ENCODE data around the gene RCAN1. TPM values are rescaled to one million over a fixed set of nuclear protein-coding genes. Genes with fewer than 3 reads are reported as not detected.
"Not testable (repeated sequence)": the region's sequence is repeated elsewhere in the genome, so short reads cannot be mapped to it uniquely, and the experiment has no call there.

The RCAN1 gene
- total RNA-seq, 6 experiments from 2014 or later, result 60.8 to 87.2 (median 66.1) TPM

DNA sequence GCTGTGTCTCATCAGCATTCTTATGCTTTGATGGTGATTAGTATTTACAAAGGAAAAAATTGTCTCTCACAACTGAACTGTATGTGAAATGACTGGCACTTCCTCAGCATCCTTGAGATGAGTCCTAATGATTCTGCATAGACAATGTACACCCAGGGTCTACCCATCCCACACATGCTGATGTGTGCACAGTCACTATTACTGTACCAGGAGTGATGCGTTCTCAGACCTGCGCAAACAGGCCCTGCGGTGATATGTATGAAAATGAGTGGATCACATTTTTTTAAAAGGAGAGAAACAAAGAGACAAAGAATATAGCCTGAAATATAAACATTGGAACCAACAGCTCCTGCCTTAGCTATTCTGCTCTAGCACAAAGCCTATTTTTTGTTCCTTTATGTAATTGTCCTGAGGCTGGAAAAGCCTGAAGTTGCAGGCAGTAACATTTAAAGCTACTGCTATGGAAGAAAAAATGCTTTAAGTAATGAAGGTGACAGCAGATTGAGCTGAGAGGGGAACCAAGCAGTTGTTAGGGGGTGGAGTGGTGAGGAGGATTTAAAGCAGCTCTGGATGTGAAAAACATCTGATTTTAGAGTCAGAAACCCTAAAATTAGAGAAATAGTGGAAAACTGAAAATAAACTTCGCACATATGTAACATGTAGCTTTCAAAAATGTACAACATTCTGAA is 5.5 kb downstream of the RCAN1 start:
- H3K36me3 Mint-ChIP-seq (ENCODE audit: low read depth), result no peaks in the 10 kb centered on the region
- H3K4me3 Mint-ChIP-seq, result no peak overlapping the region
- H3K9me3 Mint-ChIP-seq, result no peaks in the 10 kb centered on the region
- no peak for DNase-seq
- H3K27me3 Mint-ChIP-seq (ENCODE audit: insufficient read depth), result peaks cover 1% of the 10 kb centered on the region; the same call in 1 of the 2 replicates
- TF ChIP-seq, protein P1, sequence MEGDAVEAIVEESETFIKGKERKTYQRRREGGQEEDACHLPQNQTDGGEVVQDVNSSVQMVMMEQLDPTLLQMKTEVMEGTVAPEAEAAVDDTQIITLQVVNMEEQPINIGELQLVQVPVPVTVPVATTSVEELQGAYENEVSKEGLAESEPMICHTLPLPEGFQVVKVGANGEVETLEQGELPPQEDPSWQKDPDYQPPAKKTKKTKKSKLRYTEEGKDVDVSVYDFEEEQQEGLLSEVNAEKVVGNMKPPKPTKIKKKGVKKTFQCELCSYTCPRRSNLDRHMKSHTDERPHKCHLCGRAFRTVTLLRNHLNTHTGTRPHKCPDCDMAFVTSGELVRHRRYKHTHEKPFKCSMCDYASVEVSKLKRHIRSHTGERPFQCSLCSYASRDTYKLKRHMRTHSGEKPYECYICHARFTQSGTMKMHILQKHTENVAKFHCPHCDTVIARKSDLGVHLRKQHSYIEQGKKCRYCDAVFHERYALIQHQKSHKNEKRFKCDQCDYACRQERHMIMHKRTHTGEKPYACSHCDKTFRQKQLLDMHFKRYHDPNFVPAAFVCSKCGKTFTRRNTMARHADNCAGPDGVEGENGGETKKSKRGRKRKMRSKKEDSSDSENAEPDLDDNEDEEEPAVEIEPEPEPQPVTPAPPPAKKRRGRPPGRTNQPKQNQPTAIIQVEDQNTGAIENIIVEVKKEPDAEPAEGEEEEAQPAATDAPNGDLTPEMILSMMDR (IDR thresholded peaks at IDR 0.05), result no peak
- peaks cover 5% of the 10 kb centered on the region; the same call in 1 of the 2 replicates for H3K4me1 Mint-ChIP-seq (ENCODE audit: low read depth)
- H3K27ac Mint-ChIP-seq, result no peak overlapping the region

DNA sequence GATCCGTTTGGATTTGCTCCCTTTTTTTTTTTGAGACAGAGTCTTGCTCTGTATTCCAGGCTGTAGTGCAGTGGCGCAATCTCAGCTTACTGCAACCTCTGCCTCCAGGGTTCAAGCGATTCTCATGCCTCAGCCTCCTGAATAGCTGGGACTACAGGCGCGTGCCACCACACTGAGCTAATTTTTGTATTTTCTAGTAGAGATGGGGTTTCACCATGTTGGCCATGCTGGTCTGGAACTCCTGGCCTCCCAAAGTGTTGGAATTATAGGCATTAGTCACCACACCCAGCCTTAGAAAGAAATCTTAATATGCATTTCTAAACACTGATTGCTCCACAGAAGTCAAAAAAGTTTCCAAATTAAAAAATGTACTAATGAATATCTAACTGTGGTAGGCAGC is 7.5 kb downstream of the RCAN1 start:
- not testable (repeated sequence) for H3K27me3 Mint-ChIP-seq (ENCODE audit: insufficient read depth); H3K27ac Mint-ChIP-seq; H3K4me1 Mint-ChIP-seq (ENCODE audit: low read depth); H3K9me3 Mint-ChIP-seq; H3K36me3 Mint-ChIP-seq (ENCODE audit: low read depth); DNase-seq; H3K4me3 Mint-ChIP-seq

- no peak for DNase-seq
- no peaks in the 10 kb centered on the region for H3K4me1 Mint-ChIP-seq (ENCODE audit: low read depth)
- H3K4me3 Mint-ChIP-seq, result no peak overlapping the region
- H3K36me3 Mint-ChIP-seq (ENCODE audit: low read depth), result no peaks in the 10 kb centered on the region
- H3K27me3 Mint-ChIP-seq (ENCODE audit: insufficient read depth), result peaks cover 1% of the 10 kb centered on the region; the same call in 1 of the 2 replicates
- no peak overlapping the region for H3K27ac Mint-ChIP-seq
- no peaks in the 10 kb centered on the region for H3K9me3 Mint-ChIP-seq
- TF ChIP-seq, protein P1 (IDR thresholded peaks at IDR 0.05), result no peak
Observed at GRCh38 chr21:34606621-34607020, 8.3 kb downstream of the RCAN1 start.

DNA sequence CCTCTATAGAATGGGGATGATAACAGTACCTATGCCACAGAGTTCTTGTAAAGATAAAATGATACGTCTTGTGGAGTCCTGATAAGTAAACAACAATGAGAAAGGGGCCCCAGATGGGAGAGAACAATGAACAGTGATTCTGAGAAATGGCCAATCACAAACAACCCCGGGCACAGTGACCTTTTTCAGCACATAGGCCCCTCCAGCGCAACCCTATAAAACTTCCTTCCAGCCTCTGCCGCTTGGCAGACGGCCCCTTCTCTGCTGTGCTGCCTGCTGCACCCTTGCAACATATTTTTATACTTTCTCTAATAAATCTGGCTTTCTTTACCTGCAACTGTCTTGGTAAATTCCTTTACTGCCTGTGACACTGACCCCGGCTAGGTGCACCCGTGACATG is 8.9 kb downstream of the RCAN1 start:
- Mint-ChIP-seq H3K36me3 (ENCODE audit: low read depth) (no peaks in the 10 kb centered on the region), H3K27me3 (ENCODE audit: insufficient read depth) (peaks cover 1% of the 10 kb centered on the region; the same call in 1 of the 2 replicates), H3K4me1 (ENCODE audit: low read depth) (no peaks in the 10 kb centered on the region), H3K4me3 (no peak overlapping the region), H3K27ac (no peak overlapping the region), H3K9me3 (no peaks in the 10 kb centered on the region)
- no peak for DNase-seq
- TF ChIP-seq, protein P1 (IDR thresholded peaks at IDR 0.05), result no peak

GRCh38 chr21:34604956-34605355 is 10.0 kb downstream of the RCAN1 start:
- H3K27ac Mint-ChIP-seq; H3K4me3 Mint-ChIP-seq; H3K9me3 Mint-ChIP-seq; H3K4me1 Mint-ChIP-seq (ENCODE audit: low read depth); H3K36me3 Mint-ChIP-seq (ENCODE audit: low read depth); H3K27me3 Mint-ChIP-seq (ENCODE audit: insufficient read depth); DNase-seq: not testable (repeated sequence)

DNA sequence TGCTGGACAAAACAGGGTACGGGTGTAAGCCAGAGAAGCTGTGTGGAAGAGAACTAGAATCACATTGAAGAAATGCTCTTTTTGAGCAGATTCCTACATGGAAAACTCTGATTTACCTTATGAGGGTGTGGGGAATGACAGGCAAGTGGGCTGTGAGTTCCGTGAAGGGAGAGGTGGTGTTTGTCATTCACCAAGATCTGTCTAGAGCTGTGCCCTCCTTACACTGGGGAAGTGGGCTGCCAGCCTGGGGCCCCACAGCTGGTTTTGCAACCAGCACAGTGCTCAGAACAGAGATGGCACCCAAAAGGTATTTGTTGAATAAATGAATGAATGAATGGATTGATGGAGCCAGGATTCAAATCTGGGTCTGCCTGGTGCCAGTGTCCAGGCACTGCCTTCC is 10.4 kb downstream of the RCAN1 start:
- no peak overlapping the region for H3K4me3 Mint-ChIP-seq
- H3K36me3 Mint-ChIP-seq (ENCODE audit: low read depth), result no peaks in the 10 kb centered on the region
- no peaks in the 10 kb centered on the region for H3K9me3 Mint-ChIP-seq
- TF ChIP-seq, protein P1 (IDR thresholded peaks at IDR 0.05), result no peak
- no peak overlapping the region for H3K27ac Mint-ChIP-seq
- DNase-seq, result no peak
- H3K4me1 Mint-ChIP-seq (ENCODE audit: low read depth), result no peaks in the 10 kb centered on the region; the same call in 1 of the 2 replicates
- peaks cover 1% of the 10 kb centered on the region; the same call in 1 of the 2 replicates for H3K27me3 Mint-ChIP-seq (ENCODE audit: insufficient read depth)

All from HFFc6 (cell line).